GM12891 (cell line): ENCODE results near the gene ZDHHC1.

ENCODE experiments used
- POLR2A ChIP-seq: IDR thresholded peaks from 2 replicates; pipeline ENCODE4 v1.6.1; 2011; ENCODE audit warnings: low read depth, low read length, control low read depth
- SPI1 ChIP-seq: IDR thresholded peaks from 2 replicates; pipeline ENCODE4 v1.6.1; 2011; ENCODE audit warnings: low read depth, low read length, control low read depth

- no peak for TF ChIP-seq SPI1
- no peak for TF ChIP-seq POLR2A
Measured at GRCh38 chr16:67441907-67442306, 25.6 kb upstream of the ZDHHC1 start.
